HepG2 (cell line): ENCODE measurements around the gene RBM15B. TPM values are rescaled to one million over a fixed set of nuclear protein-coding genes. Genes with fewer than 3 reads are reported as not detected.

Experiments used
- ATF7-NPFF ChIP-seq: sonication (generic); formaldehyde crosslinking; IDR thresholded peaks from 2 replicates; pipeline ENCODE4 v1.8.1; 2023; ENCODE audit warnings: mild to moderate bottlenecking, low read depth, missing genetic modification reagents, moderate library complexity
- GFI1 ChIP-seq: sonication (generic); formaldehyde crosslinking; IDR thresholded peaks from 2 replicates; pipeline ENCODE4 v1.5.0; 2020; ENCODE audit warnings: missing genetic modification reagents, mild to moderate bottlenecking, borderline replicate concordance
- MAFF ChIP-seq: IDR thresholded peaks from 2 replicates; pipeline ENCODE4 v1.6.1; 2011; ENCODE audit warnings: low read depth, low read length, improper control_type of control experiment
- MBNL3 ChIP-seq: fragments of 250-450 bp; sonication (Bioruptor Pico); conservative IDR thresholded peaks from 2 replicates; pipeline ENCODE4 v1.8.0; 2022; ENCODE audit warnings: mild to moderate bottlenecking, inconsistent platforms
- ZMAT3 ChIP-seq: sonication (generic); formaldehyde crosslinking; conservative IDR thresholded peaks from 2 replicates; pipeline ENCODE4 v1.7.0; 2021; ENCODE audit warnings: missing genetic modification reagents
- ZNF451 ChIP-seq: sonication (generic); formaldehyde crosslinking; IDR thresholded peaks from 2 replicates; pipeline ENCODE4 v1.5.0; 2020; ENCODE audit warnings: mild to moderate bottlenecking, missing genetic modification reagents
- ZNF543 ChIP-seq: sonication (generic); formaldehyde crosslinking; IDR thresholded peaks from 2 replicates; pipeline ENCODE4 v1.4.0; 2020; ENCODE audit warnings: mild to moderate bottlenecking, missing genetic modification reagents
- ZNF589 ChIP-seq: sonication (generic); formaldehyde crosslinking; conservative IDR thresholded peaks from 2 replicates; pipeline ENCODE4 v1.8.0; 2022; ENCODE audit warnings: mild to moderate bottlenecking, moderate library complexity, missing genetic modification reagents
- polyA plus RNA-seq, 8 experiments: library from polyadenylated mRNA; depleted of rRNA in 3 of 8; stranded (reverse) in 7 of 8; unstranded in 1 of 8; fragments of >200 nt; fragmentation: Illumina TruSeq in 4 of 8; extraction: Trizol in 4 of 8; gene quantifications; 2 replicates each; pipeline versions ENCODE4 v1.2.1 to v1.2.3, GENCODE V29; 2011 to 2016; ENCODE audit warnings: low read depth in 4 of 8, missing spikeins in 1 of 8, mixed read lengths in 1 of 8; ENCODE audit not compliant: insufficient read depth in 1 of 8
- total RNA-seq, 5 experiments: library from RNA; depleted of rRNA; stranded (reverse); fragments of >200 nt; fragmentation: Illumina TruSeq; extraction: Trizol; gene quantifications; 2 replicates each; pipeline ENCODE4 v1.2.3, GENCODE V29; 2016; ENCODE audit warnings: low read depth in 1 of 5
- TF ChIP-seq, protein P1 (sequence below): IDR thresholded peaks from 2 replicates; pipeline ENCODE4 v1.6.1; 2016; ENCODE audit warnings: missing compliant biosample characterization, missing genetic modification reagents, borderline replicate concordance
- TF ChIP-seq, protein P2 (sequence below): sonication (generic); formaldehyde crosslinking; IDR thresholded peaks from 2 replicates; pipeline ENCODE4 v1.8.0; 2023; ENCODE audit warnings: mild to moderate bottlenecking, missing genetic modification reagents
- TF ChIP-seq, protein P3 (sequence below): IDR thresholded peaks from 2 replicates; pipeline ENCODE4 v1.6.1; 2016; ENCODE audit warnings: low read depth, control low read depth
- TF ChIP-seq, protein P4 (sequence below), 2 experiments: sonication (generic) in 1 of 2; formaldehyde crosslinking in 1 of 2; IDR thresholded peaks; 2 replicates each; pipeline versions ENCODE4 v1.4.0 to v1.6.1; 2018 to 2020; ENCODE audit warnings: missing genetic modification reagents in 2 of 2, borderline replicate concordance in 1 of 2, low read depth in 1 of 2, mild to moderate bottlenecking in 1 of 2, missing biosample characterization in 1 of 2
- TF ChIP-seq, protein P5 (sequence below): sonication (generic); formaldehyde crosslinking; IDR thresholded peaks from 2 replicates; pipeline ENCODE4 v1.4.0; 2020; ENCODE audit warnings: mild to moderate bottlenecking, missing genetic modification reagents
- TF ChIP-seq, protein P6 (sequence below): sonication (generic); formaldehyde crosslinking; IDR thresholded peaks from 2 replicates; pipeline ENCODE4 v1.8.1; 2023; ENCODE audit warnings: mild to moderate bottlenecking, missing genetic modification reagents
- TF ChIP-seq, protein P7 (sequence below): sonication (generic); formaldehyde crosslinking; IDR thresholded peaks from 2 replicates; pipeline ENCODE4 v1.4.0; 2020; ENCODE audit warnings: missing genetic modification reagents, low read depth, mild to moderate bottlenecking, borderline replicate concordance

Gene RBM15B
- total and polyA plus RNA-seq, 2 of the 13 experiments (the other 11 are each of a cell fraction or from before 2014, with no cell fraction given), result 8.2 to 19.3 TPM

DNA sequence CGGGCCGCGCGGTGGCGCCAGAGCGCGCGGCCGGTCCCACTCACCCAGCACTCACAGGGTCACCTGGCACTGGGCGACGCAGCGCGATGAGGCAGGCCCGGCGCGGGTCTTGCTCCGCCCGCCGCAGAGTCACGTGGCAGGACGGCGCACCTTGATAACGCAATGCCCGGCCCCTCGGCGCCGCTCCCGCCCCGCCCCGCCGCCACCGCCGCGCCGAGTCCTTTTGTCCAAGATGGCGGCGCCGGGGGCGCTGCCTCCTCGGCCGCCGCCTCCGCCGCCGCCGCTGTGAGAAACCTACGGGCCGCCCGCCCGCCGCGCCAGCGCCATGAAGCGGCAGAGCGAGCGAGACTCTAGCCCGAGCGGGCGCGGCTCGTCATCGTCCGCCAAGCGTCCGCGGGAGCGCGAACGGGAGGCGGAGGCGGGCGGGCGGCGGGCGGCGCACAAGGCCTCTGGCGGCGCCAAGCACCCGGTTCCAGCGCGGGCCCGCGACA is at the start of gene RBM15B (continued):
- TF ChIP-seq, protein P1, sequence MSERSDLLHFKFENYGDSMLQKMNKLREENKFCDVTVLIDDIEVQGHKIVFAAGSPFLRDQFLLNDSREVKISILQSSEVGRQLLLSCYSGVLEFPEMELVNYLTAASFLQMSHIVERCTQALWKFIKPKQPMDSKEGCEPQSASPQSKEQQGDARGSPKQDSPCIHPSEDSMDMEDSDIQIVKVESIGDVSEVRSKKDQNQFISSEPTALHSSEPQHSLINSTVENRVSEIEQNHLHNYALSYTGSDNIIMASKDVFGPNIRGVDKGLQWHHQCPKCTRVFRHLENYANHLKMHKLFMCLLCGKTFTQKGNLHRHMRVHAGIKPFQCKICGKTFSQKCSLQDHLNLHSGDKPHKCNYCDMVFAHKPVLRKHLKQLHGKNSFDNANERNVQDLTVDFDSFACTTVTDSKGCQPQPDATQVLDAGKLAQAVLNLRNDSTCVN (CRISPR knock-in tag), result no peak
- TF ChIP-seq ZNF451 (no peak; the same call in 1 of the 2 replicates), ZMAT3 (CRISPR knock-in tag) (no peak), GFI1 (no peak), ZNF589 (CRISPR knock-in tag) (no peak), ATF7-NPFF (CRISPR knock-in tag) (peak; percentile 89), MAFF (no peak), ZNF543 (CRISPR knock-in tag) (0 out of 2 replicates have a peak, but pooled peaks have one; percentile 59), MBNL3 (no peak)
- TF ChIP-seq, protein P2, sequence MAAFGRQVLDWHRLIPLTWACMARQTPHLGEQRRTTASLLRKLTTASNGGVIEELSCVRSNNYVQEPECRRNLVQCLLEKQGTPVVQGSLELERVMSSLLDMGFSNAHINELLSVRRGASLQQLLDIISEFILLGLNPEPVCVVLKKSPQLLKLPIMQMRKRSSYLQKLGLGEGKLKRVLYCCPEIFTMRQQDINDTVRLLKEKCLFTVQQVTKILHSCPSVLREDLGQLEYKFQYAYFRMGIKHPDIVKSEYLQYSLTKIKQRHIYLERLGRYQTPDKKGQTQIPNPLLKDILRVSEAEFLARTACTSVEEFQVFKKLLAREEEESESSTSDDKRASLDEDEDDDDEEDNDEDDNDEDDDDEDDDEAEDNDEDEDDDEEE (CRISPR knock-in tag), result 0 out of 2 replicates have a peak, but pooled peaks have one; percentile 80
- TF ChIP-seq, protein P3, sequence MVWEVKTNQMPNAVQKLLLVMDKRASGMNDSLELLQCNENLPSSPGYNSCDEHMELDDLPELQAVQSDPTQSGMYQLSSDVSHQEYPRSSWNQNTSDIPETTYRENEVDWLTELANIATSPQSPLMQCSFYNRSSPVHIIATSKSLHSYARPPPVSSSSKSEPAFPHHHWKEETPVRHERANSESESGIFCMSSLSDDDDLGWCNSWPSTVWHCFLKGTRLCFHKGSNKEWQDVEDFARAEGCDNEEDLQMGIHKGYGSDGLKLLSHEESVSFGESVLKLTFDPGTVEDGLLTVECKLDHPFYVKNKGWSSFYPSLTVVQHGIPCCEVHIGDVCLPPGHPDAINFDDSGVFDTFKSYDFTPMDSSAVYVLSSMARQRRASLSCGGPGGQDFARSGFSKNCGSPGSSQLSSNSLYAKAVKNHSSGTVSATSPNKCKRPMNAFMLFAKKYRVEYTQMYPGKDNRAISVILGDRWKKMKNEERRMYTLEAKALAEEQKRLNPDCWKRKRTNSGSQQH (CRISPR knock-in tag), result no peak
- TF ChIP-seq, protein P4, sequence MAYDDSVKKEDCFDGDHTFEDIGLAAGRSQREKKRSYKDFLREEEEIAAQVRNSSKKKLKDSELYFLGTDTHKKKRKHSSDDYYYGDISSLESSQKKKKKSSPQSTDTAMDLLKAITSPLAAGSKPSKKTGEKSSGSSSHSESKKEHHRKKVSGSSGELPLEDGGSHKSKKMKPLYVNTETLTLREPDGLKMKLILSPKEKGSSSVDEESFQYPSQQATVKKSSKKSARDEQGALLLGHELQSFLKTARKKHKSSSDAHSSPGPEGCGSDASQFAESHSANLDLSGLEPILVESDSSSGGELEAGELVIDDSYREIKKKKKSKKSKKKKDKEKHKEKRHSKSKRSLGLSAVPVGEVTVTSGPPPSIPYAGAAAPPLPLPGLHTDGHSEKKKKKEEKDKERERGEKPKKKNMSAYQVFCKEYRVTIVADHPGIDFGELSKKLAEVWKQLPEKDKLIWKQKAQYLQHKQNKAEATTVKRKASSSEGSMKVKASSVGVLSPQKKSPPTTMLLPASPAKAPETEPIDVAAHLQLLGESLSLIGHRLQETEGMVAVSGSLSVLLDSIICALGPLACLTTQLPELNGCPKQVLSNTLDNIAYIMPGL (CRISPR knock-in tag; IDR thresholded peaks at IDR 0.05; ENCODE audit: borderline replicate concordance in 1 of 2, low read depth in 1 of 2), result peak; percentile 92 to 94
- TF ChIP-seq, protein P5, sequence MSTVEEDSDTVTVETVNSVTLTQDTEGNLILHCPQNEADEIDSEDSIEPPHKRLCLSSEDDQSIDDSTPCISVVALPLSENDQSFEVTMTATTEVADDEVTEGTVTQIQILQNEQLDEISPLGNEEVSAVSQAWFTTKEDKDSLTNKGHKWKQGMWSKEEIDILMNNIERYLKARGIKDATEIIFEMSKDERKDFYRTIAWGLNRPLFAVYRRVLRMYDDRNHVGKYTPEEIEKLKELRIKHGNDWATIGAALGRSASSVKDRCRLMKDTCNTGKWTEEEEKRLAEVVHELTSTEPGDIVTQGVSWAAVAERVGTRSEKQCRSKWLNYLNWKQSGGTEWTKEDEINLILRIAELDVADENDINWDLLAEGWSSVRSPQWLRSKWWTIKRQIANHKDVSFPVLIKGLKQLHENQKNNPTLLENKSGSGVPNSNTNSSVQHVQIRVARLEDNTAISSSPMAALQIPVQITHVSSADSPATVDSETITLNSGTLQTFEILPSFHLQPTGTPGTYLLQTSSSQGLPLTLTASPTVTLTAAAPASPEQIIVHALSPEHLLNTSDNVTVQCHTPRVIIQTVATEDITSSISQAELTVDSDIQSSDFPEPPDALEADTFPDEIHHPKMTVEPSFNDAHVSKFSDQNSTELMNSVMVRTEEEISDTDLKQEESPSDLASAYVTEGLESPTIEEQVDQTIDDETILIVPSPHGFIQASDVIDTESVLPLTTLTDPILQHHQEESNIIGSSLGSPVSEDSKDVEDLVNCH (CRISPR knock-in tag), result no peak
- TF ChIP-seq, protein P6, sequence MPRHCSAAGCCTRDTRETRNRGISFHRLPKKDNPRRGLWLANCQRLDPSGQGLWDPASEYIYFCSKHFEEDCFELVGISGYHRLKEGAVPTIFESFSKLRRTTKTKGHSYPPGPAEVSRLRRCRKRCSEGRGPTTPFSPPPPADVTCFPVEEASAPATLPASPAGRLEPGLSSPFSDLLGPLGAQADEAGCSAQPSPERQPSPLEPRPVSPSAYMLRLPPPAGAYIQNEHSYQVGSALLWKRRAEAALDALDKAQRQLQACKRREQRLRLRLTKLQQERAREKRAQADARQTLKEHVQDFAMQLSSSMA, result no peak
- TF ChIP-seq, protein P7, sequence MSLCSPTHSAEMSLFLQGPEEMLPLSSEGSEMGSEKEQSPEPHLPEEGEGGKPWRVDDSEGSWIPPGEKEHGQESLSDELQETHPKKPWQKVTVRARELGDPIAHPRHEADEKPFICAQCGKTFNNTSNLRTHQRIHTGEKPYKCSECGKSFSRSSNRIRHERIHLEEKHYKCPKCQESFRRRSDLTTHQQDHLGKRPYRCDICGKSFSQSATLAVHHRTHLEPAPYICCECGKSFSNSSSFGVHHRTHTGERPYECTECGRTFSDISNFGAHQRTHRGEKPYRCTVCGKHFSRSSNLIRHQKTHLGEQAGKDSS (CRISPR knock-in tag), result 0 out of 2 replicates have a peak, but pooled peaks have one; percentile 63
